ENCODE results near the gene B3GNT4.

DNA sequence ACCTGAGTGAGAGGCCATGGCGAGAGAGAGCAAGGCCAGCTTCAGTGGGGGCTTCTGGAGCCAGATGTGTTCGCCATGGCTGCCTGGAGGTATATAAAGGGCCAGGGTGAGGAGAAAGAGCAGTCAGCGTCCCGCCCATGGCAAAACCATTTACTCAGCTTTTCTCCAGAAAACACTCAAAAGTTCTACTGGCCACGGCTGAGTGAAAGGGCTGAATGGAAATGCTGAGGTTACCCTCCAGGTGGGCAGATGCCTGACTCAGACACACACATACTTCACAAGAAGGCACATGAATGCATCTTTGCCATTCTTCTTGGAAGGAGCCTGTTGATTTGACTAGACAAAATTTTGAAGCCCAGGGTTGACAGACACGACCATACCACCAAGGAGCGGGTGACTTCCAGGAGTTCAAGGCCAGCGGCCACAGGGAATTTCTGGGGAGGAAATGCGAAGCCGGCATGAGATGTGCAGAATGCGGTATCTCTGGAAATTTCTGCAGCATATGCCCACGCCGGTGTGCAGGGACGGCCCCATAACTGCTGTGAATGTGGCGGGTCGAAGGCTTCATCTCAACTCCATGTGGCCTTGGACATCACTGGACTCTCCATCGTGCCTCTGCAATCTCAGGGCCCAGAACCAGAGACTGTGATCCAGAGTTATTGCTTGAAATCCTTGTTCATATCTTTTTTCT is 29.2 kb upstream of the B3GNT4 start, which contains the start of gene IL31:
- TF ChIP-seq, protein P1, sequence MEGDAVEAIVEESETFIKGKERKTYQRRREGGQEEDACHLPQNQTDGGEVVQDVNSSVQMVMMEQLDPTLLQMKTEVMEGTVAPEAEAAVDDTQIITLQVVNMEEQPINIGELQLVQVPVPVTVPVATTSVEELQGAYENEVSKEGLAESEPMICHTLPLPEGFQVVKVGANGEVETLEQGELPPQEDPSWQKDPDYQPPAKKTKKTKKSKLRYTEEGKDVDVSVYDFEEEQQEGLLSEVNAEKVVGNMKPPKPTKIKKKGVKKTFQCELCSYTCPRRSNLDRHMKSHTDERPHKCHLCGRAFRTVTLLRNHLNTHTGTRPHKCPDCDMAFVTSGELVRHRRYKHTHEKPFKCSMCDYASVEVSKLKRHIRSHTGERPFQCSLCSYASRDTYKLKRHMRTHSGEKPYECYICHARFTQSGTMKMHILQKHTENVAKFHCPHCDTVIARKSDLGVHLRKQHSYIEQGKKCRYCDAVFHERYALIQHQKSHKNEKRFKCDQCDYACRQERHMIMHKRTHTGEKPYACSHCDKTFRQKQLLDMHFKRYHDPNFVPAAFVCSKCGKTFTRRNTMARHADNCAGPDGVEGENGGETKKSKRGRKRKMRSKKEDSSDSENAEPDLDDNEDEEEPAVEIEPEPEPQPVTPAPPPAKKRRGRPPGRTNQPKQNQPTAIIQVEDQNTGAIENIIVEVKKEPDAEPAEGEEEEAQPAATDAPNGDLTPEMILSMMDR (IDR thresholded peaks at IDR 0.05) = no peak
- TF ChIP-seq POLR2A (IDR thresholded peaks at IDR 0.05) = no peak

All from heart left ventricle (tissue), 13 donors.